ENCODE measurements around the gene H2AZ2.

- TF ChIP-seq CTCF (IDR thresholded peaks at IDR 0.05; ENCODE audit: low read length) (no peak), EZH2phosphoT487 (IDR thresholded peaks at IDR 0.05; ENCODE audit: low read length) (no peak)
Observed at GRCh38 chr7:44823255-44823781, 24.6 kb downstream of the H2AZ2 start.
